GM21529 (cell line): ENCODE measurements around the gene IRF3.
A peak's percentile ranks its signal among the peaks of the same experiment; 100 is the strongest.
"Not testable (repeated sequence)": the region's sequence is repeated elsewhere in the genome, so short reads cannot be mapped to it uniquely, and the experiment has no call there.

Source experiments
- ATAC-seq: cut with Tn5 transposase; IDR thresholded peaks from one replicate; pipeline ENCODE4 v1.9.1; 2021; ENCODE audit not compliant: unreplicated experiment

IRF3 gene

GRCh38 chr19:49651820-49652550, 13.7 kb downstream of the IRF3 start:
- ATAC-seq, result no peak

GRCh38 chr19:49651029-49651819, 14.4 kb downstream of the IRF3 start:
- ATAC-seq, result no peak

- ATAC-seq, result no peak
Observed at GRCh38 chr19:49646586-49646985, 19.1 kb downstream of the IRF3 start.

DNA sequence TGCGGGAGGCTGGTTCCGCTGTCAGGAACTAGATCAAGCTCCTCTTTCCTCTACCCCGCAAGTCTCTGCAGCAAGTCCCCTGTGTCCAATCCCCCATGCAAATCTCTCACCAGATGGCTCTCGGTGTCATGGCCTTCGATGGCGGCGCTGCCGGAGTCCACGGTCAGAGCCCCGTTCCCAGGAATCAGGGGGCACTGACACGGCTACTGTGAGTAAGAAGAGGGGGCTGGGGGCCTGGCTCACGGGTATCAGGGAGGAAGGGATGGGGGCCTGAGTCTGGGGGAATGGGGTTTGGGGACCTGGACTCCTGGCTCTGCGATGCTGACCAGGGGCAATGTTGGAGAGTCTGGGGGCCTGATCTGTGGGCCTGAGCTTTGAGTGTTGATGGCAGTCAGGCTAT, 19.7 kb downstream of the IRF3 start:
- no peak for ATAC-seq

DNA sequence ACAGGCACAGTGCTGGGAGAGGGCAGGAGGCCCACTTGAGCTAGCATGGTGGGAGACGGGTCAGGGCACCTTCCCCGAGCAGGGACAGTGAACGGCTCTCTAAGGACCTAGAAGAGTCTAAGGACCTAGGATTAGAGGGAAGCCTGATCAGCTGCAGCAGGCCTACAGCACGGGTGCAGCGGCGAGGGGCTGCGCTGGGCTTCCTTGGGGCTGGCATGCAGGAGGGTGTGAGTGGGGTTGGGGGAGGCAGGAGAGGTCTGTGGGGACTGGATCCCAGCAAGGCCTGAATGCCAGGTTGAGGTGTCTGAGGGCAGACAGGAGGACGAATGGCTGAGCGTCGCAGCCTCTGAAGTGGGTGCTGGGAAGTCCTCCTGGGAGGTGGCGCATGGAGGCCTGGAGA, 20.1 kb downstream of the IRF3 start:
- no peak for ATAC-seq

GRCh38 chr19:49643466-49643865, 22.2 kb downstream of the IRF3 start:
- ATAC-seq, result no peak

DNA sequence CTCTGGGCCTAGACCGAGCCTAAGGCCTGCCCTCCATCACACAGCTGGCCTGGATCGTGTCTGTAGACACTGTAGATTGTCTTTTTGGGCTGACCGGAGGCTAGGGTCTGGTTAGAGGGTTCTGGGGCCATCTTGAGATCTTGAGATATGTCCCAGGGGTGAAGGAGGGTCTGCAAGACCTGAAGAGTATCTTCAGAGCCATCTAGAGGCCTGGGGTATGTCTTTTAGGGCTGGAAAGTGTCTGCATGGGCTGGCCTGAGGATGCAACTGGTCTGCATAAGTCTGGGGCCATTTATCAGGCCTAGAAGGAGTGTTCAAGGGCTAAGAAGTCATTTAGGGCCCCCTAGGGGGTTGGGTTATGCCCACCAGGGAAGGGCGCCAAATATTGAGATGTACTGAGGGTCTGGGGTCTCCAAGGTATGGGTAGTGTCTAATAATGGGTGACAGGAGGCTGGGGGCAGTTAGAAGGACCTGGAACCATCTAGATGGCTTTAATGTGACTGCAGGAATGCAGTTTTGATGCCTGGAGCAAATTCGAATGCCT, 23.1 kb downstream of the IRF3 start:
- no peak for ATAC-seq

DNA sequence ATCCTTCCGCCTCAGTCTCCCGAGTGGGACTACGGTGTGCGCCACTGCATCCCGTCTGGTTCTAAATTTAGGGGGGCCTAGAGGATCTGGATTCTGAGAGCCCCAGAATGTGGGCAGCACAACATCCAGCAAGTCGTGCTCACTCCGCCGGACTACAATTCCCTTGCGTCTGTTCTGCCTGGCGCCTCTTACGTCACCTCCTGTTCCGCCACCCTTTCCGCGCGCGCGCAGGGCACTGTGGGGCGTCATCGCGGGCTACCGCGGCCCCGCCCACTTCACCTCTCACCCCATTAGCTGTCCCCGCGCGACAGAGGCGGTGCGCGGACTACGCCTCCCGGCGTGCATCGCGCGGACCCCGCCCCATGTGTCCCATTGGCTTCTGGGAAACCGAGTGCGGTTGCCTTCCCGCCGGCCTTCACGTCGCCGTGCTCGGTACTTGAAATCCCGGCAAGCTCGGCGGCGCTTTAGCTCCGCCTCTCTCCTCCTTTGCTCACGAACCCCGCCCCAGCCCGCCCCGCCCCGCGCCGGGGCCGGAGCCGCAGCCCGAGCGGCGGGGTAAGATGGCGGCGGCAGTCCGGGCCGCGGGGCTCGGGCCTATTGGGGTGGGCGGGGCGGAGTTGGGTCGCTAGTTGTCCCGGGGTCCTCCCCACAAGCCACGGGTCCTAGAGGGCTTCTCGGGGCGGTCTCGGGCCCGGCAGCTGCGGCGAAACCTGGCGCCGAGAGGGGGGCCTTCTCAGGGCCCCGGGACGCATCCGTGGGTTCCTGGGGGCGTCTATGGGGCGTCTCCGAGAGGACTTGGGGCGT, 23.8 kb downstream of the IRF3 start, which contains the start of gene SCAF1:
Gene SCAF1, plus strand, starts transcription at position 522 of the 804 bp plus-strand sequence. CDS start 2,818 bp downstream, outside the sequence.
- ATAC-seq, result peak; percentile 49

DNA sequence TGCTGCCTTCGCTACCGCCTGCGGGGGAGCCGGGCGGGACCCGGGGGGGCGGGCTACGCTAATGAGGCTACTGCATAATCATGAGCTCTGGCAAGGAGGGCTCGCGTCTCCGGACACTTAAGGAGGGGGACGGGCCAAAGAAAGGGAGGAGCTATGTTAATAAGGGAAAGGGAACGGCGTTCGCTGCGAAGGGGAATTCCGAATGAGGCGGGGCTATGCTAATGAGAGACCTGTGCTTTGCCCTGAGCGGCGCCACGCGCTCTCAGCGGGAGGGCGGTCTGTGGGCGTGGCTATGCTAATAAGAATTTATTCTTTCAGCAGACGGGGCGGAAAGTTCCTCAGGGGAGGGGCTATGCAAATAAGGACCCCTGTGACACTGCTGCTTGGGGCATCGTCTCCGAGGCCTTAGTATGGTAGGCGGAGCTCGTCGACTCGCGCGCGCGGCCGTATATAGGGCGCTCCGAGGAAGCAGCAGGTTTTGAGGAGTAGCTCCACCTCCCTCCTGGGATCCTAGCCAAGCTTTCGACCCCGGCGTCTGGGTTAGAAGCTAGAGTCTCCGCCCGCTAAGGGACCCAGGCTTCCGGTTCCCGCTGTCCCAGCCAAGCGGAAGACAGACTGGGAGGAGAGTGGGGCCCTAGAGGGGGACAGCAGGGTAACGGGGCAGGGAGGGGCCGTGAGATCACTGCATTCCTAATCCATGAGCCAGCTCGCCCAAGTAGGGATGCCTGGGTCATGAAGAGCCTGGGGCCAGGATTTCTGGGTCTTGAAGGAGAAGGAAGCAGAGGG, 25.4 kb downstream of the IRF3 start, which contains the start of gene RRAS:
Gene RRAS, minus strand, starts transcription at position 31 of the 786 bp plus-strand sequence. CDS start 45 bp downstream, outside the sequence.
- peak; percentile 65 for ATAC-seq

DNA sequence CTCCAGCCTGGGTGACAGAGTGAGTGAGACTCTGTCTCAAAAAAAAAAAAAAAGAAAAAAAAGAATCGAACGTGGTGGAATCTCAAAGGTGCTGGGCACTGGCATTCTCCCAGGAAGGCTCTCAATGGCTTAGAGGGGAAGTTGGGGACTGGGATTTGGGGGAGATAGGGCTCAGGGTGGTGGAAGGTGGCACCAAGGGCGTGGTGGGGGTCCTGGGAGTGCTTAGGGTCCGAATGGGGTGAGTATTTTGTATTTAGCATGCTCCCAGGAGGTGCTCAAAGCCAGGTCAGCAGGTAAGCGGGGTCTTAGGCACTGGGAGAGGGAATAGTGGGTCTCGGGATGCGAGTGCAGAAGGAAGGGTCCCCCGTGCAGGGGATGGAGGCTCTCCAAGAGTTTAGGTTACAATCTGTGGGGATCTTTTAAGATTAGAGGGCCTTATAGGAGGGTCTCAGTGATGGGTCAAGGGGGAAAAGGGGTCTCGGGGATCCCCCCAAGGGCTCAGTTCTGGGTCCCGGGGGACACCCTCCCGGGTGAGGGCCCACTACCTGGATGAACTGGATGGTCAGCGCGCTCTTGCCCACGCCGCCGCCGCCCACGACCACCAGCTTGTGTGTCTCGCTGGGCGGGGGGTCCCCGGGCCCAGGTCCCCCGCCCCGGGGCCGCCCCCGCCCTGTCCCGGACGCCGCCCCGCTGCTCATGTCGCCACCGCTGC, 26.1 kb downstream of the IRF3 start:
- no peak for ATAC-seq

DNA sequence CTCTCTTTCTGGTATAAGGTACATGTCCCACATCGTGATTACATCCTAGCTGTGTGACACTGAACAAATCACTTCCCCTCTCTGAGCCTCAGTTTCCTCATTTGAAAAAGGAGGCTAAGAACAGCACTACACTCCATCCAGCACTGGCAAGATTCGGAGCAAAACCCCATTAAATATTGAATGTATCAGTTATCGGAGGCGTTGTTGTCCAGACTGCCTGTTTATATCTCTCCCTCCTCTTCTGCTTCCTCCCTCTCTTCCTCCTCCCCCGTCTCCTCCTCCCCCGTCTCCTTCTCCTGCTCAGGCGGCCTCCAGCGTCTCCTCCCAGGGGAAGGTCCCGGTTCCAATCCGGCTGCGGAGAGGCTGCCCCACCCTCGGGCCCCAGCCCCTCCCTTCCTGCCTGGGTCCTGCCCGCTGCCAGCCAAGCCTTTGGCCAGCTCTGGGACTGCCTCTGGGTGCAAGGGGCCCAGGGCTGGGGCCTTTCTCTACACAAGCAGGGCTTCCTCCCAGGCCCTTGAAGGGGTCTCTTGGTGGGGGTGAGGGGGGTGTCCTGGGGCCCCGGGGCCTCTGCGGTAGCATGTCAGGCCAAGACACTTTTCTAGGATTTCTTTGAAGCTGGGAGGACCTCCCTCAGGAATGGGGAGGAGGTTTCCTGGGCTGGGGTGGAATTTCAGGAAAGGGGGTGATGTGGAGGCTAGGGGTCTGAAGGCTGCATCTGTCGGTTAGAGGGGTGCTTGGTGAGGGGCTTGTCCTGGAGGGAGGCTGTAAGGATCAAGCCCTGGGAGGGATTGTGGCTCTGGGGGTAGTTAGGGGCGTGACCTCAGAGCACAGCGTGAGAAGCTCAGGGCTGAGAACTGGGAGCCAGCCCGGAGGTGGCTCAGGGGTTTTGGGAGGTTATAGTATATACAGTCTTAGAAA, 27.6 kb downstream of the IRF3 start:
- ATAC-seq, result no peak

DNA sequence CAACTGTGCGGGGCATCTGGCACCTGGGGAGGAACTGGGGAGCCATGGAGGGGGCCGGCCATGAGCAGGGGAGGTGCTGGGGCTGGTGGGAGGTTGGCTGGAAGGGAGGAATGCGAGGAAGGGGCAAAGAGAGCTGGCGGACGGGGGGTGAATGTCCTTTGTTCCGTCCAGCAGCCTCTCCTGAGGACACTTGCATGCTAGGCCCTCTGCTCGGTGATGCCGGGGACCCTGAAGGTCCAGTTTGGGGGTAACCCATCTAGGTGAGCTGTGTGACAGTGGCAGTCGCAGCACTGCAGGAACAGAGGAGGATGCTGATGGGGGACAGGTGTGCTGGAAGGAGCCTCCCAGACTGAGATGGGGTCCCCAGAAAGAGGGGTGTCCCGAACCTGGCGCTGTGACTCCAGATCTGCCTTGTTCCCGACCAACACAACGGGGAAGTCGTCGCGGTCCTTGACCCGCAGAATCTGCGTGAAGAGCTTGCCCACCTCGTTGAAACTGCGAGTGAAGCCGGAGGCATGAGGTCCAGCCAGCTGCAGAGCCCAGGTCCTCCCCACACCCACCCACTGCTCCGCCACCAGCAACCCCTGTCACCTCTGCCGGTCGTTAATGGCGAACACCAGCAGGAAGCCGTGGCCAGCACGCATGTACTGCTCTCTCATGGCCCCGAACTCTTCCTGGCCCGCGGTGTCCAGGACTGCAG, 29.3 kb downstream of the IRF3 start:
- ATAC-seq, result no peak

GRCh38 chr19:49635530-49636232, 30.0 kb downstream of the IRF3 start:
- ATAC-seq, result no peak

GRCh38 chr19:49633273-49633672, 32.4 kb downstream of the IRF3 start:
- not testable (repeated sequence) for ATAC-seq

- no peak for ATAC-seq
Observed at GRCh38 chr19:49632576-49632975, 33.1 kb downstream of the IRF3 start.

GRCh38 chr19:49631610-49632192, 34.0 kb downstream of the IRF3 start:
- ATAC-seq, result no peak

- ATAC-seq, result no peak
Observed at GRCh38 chr19:49631014-49631588, 34.6 kb downstream of the IRF3 start.
